ENCODE data around the gene TTLL11.
A peak's percentile ranks its signal among the peaks of the same experiment; 100 is the strongest.

The TTLL11 gene

DNA sequence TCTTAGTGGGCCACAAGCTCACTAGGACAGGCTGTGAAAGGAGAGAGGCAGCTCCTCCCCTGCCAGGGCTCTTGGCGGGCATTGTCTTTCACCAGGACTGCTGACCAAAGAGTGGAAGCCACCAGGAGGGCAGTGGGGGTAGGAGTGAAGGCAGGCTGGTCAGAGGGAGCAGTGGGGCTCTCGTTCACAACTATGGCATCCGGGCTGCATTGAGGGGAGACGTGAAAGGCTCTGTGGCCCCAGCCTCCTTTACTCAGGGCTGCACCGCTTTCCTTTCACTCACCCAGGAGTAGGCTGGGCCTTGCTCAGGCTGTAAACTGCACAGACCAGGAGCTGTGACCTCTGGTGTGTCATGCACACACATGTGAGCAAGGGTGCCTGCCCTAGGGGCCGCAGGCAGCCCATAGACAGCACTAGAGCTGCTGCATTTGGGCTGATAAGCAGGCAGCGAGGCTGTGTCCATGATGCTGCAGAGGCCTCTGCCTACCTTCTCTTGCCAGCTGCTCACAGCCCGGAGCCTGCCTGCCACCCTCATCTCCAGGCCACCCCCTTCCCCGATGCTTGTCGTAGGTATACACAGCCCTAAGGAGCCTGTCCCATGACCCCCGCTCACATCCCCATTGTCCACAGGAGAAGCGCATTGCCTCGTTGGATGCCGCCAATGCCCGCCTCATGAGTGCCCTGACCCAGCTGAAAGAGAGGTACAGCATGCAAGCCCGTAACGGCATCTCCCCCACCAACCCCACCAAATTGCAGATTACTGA is 311.2 kb downstream of the TTLL11 start:
- DNase-seq: no peak

DNA sequence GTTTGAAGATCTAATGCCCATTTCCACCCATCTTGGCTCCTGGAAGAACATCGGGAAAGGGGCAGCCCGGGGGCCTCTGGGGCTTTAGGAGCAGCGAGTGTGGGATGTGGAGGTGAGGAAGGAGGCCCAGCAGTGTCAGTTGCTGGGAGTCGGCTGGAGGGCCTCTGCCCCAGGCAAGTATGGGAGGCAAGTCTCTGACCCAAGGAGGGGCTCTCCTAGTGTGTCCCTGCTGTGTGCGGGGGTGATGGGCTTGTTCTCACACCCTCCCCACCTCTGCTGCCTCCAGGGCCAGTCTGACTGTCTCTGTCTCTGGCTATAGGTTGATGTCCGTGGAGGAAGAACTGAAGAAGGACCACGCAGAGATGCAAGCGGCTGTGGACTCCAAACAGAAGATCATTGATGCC is 312.0 kb downstream of the TTLL11 start:
- no peak for DNase-seq

DNA sequence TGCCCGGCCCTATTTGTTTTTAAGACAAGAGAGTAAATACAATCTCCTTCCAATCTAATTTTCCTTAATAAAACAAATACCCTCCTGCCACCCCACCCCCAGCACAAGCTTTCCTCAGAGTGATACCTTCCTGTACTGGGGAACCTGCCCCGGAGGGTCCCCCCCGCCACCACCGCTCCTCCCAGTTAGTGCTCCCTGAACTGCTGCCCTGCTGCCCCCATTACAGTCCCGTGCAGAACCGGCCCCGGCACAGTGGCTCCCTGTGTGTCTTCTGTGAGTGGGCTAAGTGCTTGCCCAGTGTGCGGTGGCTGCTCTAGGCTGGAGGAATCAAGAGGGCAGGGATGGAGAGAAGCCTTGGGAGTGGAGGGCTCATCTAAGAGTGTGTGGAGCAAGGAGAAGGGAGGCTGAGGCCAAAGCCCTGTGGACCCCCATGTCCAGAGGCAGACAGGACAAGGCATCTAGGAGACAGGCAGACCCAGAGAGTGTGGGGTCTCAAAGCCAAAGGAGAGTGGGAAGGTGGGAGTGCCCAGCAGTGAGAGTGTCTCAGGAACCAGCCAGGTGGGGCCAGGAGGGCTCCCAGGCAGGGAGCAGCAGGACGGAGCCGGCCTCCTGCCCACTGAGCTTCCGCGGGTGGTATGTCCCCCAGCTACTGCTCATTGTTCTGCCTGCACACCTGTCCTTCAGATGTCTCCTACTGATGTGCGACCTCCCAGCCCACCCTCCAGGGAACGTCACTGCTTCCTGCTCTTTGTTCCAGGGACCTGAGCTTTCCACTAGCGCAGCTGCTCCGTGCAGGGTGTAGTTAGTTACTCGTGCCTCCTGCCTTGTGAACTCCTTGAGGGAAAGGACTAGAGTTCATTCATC is 312.7 kb downstream of the TTLL11 start:
- DNase-seq: no peak

DNA sequence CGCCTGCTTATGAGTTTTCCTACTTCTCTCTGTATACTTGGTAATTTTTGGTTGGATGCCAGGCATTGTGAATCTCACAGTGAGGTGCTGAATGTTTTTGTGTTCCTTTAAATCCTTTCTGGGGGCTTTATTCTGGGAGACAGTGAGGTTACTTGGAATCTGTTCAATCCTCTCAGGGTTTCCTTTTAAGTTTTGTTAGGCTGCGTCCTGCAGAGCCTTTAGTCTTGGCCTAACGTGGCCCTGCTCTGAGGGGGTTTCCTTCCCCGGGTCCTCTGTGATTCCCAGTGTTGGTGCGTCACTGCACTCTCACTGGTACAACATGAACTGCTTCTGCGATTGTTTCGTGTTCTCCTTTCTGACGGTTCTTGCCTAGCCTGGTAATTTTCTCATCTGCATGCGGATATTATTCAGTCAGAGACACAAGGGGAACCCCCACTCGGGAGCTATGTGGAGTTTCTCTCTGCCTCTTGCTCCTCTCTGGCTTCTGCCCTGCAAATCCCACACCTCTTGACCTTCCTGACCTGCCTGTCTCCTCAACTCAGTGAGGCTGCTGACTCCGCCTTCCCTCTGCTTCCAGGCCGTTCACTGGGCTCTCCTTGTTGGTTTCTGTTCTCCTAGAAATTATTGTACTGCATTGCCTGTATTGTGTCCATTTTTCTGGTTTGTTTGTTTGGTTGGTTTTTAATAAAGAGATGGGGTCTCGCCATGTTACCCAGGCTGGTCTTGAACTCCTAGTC is 313.6 kb downstream of the TTLL11 start:
- DNase-seq: peak; percentile 18

DNA sequence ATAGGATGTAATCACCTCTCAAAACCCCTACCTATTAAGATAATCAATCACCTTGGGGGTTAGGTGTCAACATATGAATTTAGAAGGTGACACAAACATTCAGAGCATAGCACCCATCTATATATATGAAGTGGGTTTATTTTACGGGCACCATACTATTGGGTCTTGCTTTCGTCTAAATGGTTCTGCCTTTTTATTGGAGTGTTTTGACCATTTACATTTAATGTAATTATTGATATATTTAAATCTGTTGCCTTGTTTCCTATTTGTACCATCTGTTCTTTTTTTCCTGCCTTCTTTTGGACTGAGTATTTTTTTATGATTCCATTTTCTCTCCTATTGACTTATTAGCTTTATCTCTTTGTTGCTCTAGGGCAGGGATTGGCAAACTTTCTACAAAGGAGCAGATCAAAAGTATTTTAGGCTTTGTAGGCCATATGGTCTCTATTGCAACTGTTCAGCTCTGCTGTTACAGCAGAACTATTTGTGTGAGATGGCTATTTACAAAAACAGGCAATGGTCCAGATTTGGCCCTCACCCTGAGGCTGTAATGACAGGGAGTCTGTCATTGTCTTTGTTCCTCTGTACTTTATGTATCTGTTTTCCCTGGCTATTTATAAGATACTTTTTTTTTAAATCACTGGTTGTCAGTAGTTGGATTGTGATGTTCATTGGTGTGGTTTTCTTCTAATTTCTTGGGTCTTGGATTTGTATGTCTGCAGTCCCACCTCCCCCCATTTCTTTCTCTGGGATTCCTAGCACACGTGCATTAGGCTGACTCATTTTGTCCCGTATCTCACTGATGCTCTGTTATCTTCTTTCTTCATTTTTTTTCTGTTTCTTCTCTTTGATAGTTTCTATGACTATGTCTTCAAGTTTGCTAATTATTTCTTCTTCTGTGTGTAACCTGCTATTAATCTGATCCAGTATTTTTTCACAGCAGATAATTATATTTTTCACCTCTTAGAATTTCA is 314.6 kb downstream of the TTLL11 start:
- DNase-seq: peak; percentile 23

DNA sequence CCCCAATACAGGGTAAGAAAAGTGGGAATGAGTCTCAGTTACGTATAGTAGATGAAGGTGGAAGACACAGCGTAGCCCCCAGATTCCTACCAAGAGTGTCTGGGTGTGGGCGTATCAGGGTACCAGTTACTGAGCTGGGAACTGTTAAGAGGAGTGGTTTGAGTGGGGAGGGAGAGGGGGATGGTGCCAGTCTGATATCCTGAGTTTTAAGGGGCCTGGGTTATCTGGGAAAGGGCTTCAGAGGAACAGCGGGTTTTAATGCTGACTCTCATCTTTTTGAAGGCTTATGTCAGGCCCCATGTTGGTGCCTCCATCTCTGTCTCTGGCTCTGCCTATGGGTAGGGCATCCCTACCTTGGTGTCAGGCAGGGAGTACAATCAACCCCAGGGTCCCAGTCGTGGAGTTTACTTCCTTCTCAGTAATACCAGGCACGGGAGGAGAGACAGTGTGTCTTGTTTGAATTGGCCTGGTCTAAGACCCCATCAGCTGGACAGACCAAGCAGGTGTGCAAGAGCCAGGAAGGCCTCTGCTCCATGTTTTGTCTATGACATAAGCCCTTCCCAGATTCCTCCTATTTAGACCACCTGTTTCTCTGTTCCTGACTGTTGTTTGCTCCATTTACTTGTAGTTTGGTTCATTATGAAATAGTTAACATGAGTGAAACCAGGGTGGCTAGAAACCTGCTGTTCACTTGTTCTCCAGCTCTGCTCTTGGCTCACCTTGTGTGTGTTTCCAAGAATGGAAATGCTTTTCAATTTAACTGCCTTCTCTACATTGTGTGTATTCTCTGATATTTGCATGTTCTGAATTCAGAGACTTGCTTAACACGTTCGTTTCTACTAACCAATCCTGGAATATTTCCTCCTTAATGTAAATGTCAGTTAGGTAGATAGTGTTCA is 316.1 kb downstream of the TTLL11 start:
- DNase-seq: no peak

DNA sequence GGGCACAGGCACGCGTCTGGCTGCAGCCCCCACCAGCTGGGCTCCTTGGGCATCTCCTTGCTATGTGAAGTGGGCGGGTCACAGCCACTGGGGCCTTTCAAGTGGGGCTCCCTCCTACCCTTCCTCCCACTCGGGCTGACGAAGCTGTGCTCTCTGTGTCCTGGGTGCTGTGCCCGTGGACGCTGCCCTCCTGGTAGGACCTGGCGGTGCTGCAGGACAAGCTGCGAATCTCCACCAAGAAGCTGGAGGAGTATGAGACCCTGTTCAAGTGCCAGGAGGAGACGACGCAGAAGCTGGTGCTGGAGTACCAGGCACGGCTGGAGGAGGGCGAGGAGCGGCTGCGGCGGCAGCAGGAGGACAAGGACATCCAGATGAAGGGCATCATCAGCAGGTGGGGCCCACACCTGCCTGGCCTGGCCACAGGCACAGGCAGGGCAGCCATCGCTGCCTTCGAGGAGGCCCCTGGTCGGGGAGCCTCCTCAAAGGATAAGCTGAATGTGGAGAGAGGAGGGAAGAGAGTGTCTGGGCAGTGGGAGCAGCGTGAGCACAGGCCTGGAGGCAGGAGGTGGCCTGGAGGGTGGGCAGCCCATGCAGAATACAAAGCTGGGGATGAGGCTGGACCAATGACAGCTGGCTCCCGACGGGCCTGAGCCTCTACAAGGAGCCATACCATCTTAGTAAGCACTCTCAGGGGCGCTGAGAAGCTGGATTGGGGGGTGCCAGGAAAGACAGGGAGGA is 316.9 kb downstream of the TTLL11 start:
- DNase-seq: no peak

DNA sequence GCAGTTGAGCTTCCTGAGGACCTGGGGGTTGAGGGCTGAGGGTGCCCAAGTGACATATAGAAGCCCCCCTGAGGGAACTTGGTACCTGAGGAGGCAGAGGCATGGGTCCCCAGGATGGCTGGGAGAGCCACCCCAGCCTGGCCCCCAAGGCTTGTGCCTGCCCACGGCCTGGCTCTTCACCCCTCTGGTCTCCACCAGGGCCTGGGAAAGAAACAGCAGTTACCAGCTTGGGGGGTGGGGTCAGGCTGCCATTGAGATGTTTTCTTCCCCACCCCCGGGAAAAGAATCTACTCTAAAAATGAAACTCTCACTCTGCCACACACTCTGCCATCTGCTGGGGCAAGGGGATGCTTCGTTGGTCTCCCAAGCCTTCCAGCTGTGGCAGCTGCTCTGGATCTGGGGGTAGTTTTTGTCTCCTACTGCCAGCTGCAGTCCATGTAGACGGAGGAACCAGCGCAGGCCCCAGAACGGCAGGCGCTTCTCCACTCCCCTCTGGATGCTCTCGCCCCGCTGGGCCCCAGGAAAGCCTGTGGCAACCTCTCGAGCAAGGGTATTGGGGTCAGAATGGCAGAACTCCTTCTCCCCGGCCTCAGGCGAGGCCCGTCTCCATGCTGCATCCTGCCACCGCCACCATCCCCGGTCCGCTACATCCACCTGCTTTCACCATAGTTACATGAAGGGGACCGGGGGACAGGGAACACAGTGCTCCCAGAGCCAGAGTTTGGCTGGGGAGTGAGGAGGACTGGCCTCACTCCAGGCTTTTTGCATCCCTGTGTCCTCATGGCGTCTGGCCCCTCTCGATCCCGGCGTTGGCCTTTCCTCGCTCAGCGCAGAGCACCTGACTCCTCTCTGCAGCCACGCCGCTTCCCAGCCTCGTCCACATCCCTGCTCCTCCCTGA is 318.1 kb downstream of the TTLL11 start:
- DNase-seq: no peak

DNA sequence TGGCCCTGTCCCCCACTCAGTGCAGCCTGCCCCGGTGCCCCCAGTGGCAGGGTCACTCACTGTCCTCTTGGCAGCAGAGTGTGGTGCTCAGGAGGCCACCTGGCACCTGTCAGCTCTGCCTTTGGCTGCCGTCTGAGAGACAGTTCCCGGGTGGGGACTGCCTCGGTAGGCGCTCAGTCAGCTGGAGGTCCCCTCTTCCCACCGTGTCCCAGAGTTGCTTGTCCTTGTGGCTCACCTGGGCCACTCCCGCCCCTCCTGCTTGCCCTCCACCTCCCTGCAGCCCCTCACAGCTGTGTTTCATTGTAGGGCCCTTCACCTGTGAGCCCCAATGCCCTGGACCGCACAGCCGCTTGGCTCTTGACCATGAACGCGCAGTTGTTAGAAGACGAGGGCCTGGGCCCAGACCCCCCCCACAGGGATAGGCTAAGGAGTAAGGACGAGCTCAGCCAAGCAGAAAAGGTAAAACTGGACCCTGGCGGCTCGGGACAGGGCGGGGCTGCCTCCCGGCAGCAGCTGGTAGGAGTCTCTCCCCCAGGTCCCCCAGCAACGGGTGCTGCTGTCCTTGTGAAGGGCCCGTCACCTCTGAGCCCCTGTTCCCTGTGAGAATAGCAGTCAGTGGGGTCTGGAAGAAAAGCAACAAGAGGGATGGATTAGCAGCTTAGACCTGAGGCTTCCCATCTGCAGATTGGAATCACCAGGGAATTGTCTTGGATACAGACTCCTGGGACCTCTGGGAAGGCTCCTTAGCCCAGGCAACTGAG is 319.0 kb downstream of the TTLL11 start:
- DNase-seq: no peak

DNA sequence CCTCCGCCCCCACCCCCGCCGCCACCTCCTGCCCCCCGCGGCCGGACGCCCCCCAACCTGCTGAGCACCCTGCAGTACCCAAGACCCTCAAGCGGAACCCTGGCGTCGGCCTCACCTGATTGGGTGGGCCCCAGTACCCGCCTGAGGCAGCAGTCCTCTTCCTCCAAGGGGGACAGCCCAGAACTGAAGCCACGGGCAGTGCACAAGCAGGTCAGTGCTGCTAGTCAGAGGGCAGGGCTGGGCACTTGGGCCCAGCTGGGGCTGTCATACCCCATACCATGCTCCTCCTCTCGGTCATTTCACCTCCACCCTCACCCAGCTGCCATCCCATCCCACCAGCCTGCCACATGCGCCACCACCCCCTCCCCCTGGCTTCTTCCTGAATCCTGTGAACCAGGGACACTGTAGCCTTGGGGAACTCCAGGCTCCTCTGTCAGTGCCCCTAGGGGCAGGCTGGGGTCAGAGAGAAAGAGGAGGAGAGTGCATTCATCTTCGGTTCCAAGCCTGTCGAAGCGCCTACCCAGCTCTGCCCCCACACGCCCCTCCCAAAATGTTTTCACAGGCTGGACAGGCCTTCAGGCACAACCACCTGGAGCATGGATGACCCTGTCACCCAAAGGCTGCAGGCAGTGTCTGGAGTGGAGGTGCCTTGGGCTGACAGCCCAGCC is 319.7 kb downstream of the TTLL11 start:
- DNase-seq: no peak

DNA sequence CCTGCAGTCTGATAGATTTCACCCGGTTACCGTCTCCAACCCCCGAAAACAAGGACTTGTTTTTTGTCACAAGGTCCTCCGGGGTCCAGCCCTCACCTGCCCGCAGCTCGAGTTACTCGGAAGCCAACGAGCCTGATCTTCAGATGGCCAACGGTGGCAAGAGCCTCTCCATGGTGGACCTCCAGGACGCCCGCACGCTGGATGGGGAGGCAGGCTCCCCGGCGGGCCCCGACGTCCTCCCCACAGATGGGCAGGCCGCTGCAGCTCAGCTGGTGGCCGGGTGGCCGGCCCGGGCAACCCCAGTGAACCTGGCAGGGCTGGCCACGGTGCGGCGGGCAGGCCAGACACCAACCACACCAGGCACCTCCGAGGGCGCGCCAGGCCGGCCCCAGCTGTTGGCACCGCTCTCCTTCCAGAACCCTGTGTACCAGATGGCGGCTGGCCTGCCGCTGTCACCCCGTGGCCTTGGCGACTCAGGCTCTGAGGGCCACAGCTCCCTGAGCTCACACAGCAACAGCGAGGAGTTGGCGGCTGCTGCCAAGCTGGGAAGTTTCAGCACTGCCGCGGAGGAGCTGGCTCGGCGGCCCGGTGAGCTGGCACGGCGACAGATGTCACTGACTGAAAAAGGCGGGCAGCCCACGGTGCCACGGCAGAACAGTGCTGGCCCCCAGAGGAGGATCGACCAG is 320.4 kb downstream of the TTLL11 start:
- DNase-seq: no peak
